Effector CD8-positive, alpha-beta T cell (primary cell): ENCODE measurements around the gene GALNT9.

Experiments
- DNase-seq: peaks from one replicate; lab custom pipeline; 2025; lab: John Stamatoyannopoulos, UW

Gene GALNT9

GRCh38 chr12:132213359-132214160, 115.8 kb downstream of the GALNT9 start:
- DNase-seq: no peak

DNA sequence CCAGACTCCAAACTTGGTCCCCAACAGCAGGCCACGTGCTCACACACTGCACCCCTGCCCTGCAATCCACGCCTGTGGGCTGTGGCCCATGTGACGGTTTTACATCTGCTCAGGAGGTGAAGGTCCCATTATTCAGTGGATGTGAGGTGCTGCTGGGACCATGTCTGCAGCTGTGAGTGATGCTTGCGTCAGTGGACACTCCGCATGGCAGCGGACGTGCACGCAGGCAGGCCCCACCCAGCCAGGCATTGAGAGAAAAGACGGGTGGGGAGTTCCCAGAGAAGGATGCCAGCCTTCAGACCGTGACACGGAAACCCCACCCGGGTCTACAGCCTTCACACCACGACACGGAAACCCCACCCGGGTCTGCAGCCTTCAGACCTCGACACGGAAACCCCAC, 117.6 kb downstream of the GALNT9 start:
- no peak for DNase-seq

DNA sequence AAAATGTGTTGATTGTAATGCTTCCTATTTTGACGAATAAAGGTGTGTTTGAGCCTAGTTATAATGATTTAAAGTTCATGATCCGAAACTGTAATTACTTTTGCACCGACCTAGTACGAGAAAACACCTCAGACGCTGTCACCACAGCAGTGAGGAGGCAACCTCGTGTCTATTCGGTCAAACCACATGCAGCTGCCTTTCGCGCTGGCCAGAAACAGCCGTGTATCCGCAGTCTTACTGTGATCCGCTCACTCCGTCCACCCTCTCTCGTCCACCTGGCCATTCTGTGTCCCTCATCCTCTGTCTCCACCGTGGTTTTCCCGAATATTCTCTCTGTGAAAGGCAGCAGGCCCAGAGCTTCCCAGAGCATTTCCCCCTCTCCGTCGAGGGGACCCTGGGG, 118.1 kb downstream of the GALNT9 start:
- no peak for DNase-seq

DNA sequence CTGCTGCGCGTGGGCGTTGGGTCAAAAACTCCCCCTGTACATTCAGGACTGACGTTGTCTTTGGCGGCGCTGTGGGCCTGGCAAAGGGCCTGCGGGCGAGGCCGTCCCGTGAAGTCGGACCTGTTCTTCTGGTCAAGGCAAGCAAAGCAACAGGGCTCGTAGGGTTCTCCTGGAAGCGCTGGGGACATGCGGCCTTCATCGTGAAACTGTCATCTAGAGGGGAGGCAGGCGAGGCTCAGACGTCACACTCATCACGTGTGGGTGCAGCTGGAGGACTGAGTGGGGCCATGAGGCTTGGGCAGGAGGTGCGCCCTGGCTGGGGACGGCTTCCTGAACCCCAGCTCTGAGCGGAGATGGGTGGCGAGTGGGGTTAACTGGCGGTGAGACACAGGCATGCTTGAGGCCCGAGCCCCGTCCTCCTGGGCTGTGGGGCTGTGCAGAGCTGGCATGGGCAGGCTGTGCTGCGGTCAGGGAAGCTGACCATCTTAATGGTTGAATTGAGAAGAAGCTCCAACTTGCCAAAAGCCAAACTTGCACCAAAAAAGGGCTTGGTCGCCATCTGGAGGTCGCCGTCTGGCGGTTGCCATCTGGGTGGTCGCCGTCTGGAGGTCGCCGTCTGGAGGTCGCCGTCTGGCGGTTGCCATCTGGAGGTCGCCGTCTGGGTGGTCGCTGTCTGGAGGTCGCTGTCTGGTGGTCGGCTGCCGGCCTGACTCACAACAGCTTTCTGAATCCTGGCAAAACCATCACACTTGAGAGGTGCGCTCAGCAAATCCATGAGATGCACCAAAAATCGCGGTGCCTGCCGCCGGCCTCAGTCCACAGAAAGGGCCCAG, 119.0 kb downstream of the GALNT9 start:
- DNase-seq: no peak

DNA sequence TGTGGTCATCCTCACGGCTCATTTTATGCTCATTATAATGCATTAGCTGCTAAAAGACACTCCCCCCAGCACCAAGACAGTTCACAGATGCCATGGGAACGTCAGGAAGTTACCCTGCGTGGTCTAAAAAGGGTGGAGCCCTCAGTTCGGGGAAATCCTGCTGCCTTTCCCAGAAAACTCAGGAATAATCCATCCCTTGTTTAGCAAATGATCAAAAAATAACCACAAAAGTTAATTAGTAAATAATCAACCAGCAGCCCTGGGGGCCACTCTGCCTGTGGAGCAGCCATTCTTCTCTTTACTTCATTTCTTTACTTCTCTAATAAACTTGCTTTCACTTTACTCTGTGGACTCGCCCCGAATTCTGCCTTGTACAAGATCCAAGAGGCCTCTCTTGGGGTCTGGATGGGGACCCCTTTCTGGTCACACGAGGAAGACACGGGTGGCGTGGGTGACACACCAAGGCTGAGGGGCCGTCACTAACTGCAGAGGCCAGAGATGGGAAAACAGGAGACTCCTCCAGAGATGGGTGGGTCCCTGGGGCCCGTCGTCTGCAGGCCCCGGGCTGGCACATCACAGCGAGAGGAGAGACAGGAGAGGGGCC, 119.7 kb downstream of the GALNT9 start:
- DNase-seq: no peak

- no peak for DNase-seq
Measured at GRCh38 chr12:132208153-132208823, 121.1 kb downstream of the GALNT9 start.

DNA sequence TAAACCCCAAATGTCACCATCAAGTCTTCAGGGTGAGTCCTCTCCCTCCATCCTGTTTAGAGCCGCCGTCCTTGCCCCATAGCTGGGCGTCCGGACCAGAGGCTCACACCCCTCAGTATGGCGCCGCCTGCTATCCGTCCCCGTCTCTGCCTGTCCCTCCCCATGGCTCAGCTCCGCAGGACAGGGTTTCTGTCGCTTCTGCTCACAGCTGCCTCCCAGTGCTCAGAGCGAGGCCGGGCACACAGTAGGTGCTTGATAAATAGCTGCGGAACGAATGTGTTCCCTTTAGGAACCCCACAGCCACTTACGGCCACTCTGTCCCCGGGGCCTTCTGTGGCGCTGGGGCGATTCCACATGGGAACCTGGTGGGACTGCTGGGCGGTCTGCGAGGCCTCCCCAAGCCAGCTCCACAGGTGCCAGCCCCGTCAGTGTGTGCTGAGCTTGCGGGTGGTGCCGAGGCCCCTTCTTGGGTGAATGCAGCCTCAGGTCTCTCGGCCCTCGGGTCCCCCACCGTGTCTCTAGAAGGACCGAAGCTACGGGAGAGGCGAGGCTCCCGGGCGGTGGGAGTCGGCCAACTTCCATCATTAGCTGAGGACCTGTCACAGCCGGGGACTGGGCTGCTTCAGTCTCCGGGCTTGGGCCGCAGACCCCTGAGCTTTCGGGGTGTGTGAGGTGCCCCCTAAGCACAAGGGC, 122.2 kb downstream of the GALNT9 start:
- no peak for DNase-seq

DNA sequence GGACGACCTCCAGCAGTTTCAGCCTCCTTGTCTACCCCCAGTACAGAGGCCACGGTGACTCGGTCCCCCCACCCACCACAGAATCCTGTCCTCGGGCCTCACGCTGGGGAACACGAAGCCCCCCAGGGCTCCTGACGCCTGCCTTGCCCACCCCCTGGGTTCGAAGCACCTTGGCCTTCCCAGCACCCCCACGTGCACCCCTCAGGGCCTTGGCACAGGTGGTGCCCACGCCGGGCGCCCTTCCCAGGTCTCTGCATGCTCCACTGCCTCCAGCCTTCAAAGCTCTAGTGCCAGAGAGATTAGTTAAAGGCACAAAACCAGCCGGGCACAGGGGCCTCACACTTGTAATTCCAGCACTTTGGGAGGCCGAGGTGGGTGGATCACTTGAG, 123.3 kb downstream of the GALNT9 start:
- no peak for DNase-seq

DNA sequence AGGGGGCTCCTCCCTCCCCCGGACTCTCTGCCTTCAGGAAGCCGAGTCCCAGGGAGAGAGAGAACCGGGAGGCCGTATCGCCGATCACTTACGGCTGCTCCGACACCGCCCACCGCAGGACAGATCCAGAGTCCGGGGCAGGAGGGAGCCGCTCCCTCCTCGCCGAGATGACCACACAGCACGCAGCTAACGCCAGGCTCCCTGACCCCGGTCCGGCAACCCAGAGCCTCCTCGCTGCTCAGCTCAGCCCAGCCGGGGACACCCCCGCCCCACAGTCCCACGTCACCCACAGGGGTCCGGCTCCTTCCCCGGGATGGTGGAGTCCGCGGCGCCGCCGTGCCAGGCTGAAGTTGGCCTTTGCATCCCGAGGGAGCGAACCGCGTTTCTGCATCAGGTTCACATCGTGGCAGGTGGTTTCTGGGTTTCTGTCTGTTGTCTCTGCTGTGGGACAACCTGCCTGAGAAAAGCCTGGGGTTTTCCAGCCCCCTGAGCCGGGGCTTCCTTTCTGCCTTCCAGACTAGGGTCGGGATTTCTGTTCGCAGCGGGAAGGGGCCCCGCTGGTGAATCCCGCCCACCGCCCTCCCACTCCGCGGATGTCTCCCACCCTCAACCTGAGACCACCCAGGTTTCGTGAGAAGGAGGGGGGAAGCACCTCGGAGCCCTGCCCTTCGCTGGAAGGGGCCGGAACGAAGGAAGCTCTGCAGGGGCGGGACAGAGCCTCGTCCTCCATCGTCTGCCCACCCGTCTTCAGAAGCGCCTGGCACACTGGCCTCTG, 123.9 kb downstream of the GALNT9 start:
- no peak for DNase-seq

- DNase-seq: no peak
Measured at GRCh38 chr12:132204793-132205270, 124.6 kb downstream of the GALNT9 start.

DNA sequence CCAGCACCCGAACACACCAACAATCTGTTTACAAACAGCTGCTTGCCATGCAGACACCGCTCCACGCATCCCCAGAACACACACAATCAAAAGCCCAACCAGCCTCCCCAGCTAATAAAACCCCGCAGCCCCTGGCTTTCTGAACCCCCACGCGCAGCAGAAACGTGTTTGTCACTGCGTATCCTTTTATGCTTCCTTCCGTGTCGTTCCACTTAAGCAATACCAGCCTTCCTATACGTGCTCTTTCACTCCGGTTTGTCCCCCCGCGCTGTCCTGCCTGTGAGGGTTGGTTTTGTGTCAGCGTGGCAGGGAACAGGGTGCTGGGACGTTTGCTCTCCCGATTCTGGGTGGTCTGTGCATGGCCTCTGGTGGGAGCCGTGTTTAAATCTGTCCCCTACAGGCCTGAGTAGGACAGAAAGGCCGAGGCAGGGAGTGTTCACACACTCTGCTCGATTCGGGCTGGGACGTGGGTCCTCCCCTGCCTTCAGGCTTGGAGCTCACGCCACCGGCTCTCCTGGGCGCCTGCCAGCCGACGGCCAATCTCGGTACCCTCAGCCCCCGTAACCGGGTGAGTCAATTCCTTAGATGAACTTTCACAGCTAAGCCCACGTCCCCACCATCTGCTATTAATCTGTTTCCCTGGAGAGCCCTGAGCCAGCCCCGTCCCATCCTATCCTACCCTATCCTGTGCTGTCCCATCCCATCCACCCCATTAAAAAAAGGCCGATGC, 125.2 kb downstream of the GALNT9 start:
- no peak for DNase-seq

DNA sequence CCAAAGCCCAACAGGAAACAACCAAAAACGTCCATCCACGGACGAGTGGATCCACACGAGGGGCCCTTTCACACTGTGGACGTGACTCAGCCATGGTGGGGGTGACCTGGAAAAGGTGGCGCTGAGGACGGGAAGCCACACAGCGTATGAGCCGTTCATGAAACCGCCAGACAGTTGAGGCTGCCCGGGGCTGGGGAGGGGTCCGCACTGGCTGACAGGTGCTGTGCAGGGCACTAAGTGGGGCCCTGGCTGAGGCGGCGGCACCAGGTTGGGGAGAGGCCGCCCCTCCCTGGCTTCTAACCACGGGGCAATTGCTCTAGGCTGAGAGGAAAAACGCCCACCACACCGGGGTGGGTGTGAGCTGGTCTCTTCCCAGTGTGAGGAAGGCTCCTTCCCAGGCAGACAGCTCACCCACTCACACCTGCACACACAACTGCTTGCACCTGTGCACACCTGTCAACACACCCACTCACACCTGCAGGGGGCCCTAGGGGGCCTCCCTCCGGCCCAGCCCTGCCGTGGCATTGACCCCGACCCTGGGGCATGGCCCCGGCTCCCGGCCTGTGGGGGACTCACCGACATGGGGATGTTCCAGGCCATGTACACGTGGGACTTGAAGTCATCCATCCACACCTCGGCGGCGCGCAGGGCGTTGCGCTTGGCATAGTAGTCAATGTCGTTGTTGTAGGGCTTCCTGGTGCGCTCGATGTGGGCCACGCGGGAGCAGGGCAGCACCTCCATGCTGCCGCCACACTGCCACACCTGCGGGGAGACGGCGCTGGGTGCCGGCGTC, 126.3 kb downstream of the GALNT9 start:
- DNase-seq: no peak

DNA sequence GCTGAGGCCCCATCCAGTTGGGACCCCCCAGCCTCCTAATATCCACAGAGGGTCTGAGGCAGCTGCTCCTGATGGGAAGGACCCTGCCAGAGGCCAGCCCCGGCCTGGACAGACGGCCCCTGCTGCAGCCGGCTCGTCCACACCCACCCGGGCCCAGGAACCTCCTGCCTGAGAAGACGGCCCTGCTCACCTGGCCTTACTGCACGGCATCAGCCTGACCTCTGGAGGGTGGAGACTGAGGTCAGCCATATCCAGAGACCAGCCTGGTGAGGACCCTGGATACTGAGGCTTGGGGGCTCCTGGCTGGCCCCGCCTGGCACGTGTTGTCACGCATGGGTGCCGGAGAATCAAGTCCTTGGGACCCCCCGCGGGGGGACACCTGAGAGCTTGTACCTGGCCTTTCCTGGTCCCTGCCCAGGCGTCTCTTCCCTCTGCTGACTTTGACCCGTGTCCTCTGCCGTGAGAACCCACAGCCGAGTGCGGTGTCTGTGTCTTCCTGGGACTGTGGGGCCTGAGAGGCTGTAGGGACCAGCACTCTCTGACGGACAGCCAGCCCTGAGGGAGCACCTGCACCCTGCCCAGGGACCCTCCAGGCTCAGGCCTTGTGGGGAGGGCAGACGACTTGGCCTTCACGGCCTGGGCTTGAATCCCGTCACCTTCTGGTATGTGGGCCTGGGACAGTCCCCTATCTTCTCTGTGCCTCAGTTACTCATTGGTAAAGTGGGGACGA, 127.8 kb downstream of the GALNT9 start:
- DNase-seq: no peak

GRCh38 chr12:132200800-132201199, 128.6 kb downstream of the GALNT9 start:
- DNase-seq: no peak

GRCh38 chr12:132199526-132200319, 129.7 kb downstream of the GALNT9 start:
- no peak for DNase-seq

GRCh38 chr12:132199101-132199500, 130.3 kb downstream of the GALNT9 start:
- no peak for DNase-seq

DNA sequence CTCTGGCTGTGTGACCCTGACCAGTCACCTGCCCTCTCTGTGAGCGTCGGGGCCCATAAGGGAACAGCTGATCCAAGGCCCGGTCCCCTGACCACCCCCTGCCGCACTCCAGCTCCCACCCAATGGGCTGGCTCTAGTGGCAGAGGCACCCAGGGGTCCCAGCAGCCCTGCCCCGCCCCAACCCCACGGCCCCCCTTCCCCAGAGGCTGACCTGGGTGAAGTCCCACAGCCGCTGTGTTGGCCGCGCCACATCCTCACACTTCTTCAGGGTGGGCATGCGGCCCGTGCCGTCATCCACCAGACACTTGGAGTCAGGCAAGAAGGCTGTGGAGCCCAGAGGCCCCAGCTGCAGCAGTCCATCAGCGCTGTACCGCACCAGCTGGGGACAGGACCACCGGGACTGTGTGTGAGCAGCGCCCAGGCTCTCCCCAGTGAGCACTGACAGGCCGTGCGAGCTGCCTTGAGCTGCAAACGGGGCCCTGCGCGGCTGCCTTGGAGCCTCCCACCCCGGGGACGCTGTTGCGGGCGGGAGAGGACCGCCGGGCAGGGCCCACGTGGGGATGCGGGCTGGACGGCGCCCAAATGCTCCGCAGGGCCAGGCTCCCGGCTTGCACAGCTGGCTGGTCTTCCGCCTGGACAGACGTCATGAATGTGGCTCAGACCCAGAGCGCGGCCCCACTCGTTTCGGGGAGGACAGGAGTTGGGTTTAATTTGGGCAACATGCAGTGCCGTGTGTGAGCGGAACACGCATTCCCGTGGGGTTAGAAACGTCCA, 131.6 kb downstream of the GALNT9 start:
- no peak for DNase-seq
